Neuronal stem cell (in vitro differentiated cells): ENCODE results near the gene AGK.

Experiments
- DNase-seq: peaks from one replicate; pipeline ENCODE4 v3.0.0-alpha.2; 2013; ENCODE audit warnings: low spot score
- H2AFZ ChIP-seq: one replicate; pipeline ENCODE4 v1.6.1; 2013; ENCODE audit warnings: mild to moderate bottlenecking, low read length, inconsistent platforms
- H2AK5ac ChIP-seq: 2 replicates; pipeline ENCODE4 v1.6.1; 2013; ENCODE audit warnings: low read depth, mild to moderate bottlenecking, inconsistent platforms, low read length, moderate library complexity, mixed read lengths
- H2BK120ac ChIP-seq: 2 replicates; pipeline ENCODE4 v1.6.1; 2013; ENCODE audit warnings: low read depth, mild to moderate bottlenecking, inconsistent platforms, low read length, moderate library complexity, mixed read lengths
- H2BK12ac ChIP-seq: one replicate; pipeline ENCODE4 v1.6.1; 2013; ENCODE audit warnings: low read length, inconsistent platforms
- H2BK15ac ChIP-seq: 2 replicates; pipeline ENCODE4 v1.6.1; 2013; ENCODE audit warnings: mild to moderate bottlenecking, low read length, inconsistent platforms, mixed read lengths
- H2BK5ac ChIP-seq: one replicate; pipeline ENCODE4 v1.6.1; 2013; ENCODE audit warnings: inconsistent platforms, mild to moderate bottlenecking, low read length, moderate library complexity
- H3K14ac ChIP-seq: one replicate; pipeline ENCODE4 v1.6.1; 2013; ENCODE audit warnings: low read length, inconsistent platforms
- H3K18ac ChIP-seq: 2 replicates; pipeline ENCODE4 v1.6.1; 2013; ENCODE audit warnings: low read length, inconsistent platforms
- H3K23ac ChIP-seq: 2 replicates; pipeline ENCODE4 v1.6.1; 2013; ENCODE audit warnings: low read depth, mild to moderate bottlenecking, mixed read lengths, low read length, inconsistent platforms; ENCODE audit not compliant: poor library complexity
- H3K27ac ChIP-seq: replicated peaks from 3 replicates; pipeline ENCODE4 v1.5.1; 2013; ENCODE audit warnings: low read length, inconsistent platforms
- H3K27me3 ChIP-seq, 3 experiments: 2 replicates each; pipeline ENCODE4 v1.6.1; 2013; ENCODE audit warnings: low read length in 3 of 3, mild to moderate bottlenecking in 2 of 3, inconsistent platforms in 1 of 3, low read depth in 1 of 3, mixed read lengths in 1 of 3, moderate library complexity in 1 of 3; ENCODE audit not compliant: control insufficient read depth in 3 of 3, insufficient read depth in 3 of 3
- H3K36me3 ChIP-seq, 2 donors: replicated peaks in 1 of 2; 2 replicates each; pipeline ENCODE4 v1.6.1; 2013; ENCODE audit warnings: low read length in 2 of 2; ENCODE audit not compliant: control insufficient read depth in 2 of 2, insufficient read depth in 2 of 2
- H3K4ac ChIP-seq: 2 replicates; pipeline ENCODE4 v1.6.1; 2013; ENCODE audit warnings: inconsistent platforms, mild to moderate bottlenecking, low read length, moderate library complexity
- H3K4me1 ChIP-seq, 2 donors: 1 replicate in 1 of 2; 2 replicates in 1 of 2; pipeline ENCODE4 v1.6.1; 2013; ENCODE audit warnings: low read length in 2 of 2, low read depth in 1 of 2; ENCODE audit not compliant: control insufficient read depth in 2 of 2, insufficient read depth in 1 of 2
- H3K4me2 ChIP-seq: one replicate; pipeline ENCODE4 v1.6.1; 2013; ENCODE audit warnings: mild to moderate bottlenecking, low read length, inconsistent platforms; ENCODE audit not compliant: insufficient read depth, poor library complexity, severe bottlenecking
- H3K4me3 ChIP-seq, 2 donors: 2 replicates each; pipeline ENCODE4 v1.5.1; 2013; ENCODE audit warnings: low read length in 2 of 2, mild to moderate bottlenecking in 2 of 2, inconsistent platforms in 1 of 2, moderate library complexity in 1 of 2
- H3K79me1 ChIP-seq: one replicate; pipeline ENCODE4 v1.6.1; 2013; ENCODE audit warnings: low read depth, mild to moderate bottlenecking, inconsistent platforms, low read length, moderate library complexity
- H3K9ac ChIP-seq: one replicate; pipeline ENCODE4 v1.6.1; 2013; ENCODE audit warnings: mild to moderate bottlenecking, low read depth, low read length, inconsistent platforms; ENCODE audit not compliant: poor library complexity
- H3K9me3 ChIP-seq, 2 donors: replicated peaks in 1 of 2; 2 replicates each; pipeline versions ENCODE3 to v1.6.1; 2013; ENCODE audit warnings: low read length in 2 of 2, mild to moderate bottlenecking in 2 of 2, inconsistent platforms in 1 of 2, low read depth in 1 of 2, mixed read lengths in 1 of 2, moderate library complexity in 1 of 2; ENCODE audit not compliant: control insufficient read depth in 2 of 2, insufficient read depth in 1 of 2
- H4K8ac ChIP-seq: one replicate; pipeline ENCODE4 v1.6.1; 2013; ENCODE audit warnings: low read depth, mild to moderate bottlenecking, inconsistent platforms, low read length, moderate library complexity
- H4K91ac ChIP-seq: one replicate; pipeline ENCODE4 v1.6.1; 2013; ENCODE audit warnings: low read length, low read depth, mild to moderate bottlenecking, inconsistent platforms; ENCODE audit not compliant: poor library complexity
- WGBS, 2 donors: extraction: QIAGEN DNeasy Blood & Tissue Kit; methylation state at CpG; one replicate each; pipeline ENCODE4 v1.1.7; 2013; ENCODE audit warnings: missing lambda C conversion rate in 2 of 2, mixed read lengths in 1 of 2; ENCODE audit not compliant: insufficient read length in 2 of 2, insufficient replicate concordance in 1 of 2; ENCODE audit errors: extremely low coverage in 2 of 2; 5-methylcytosine and 5-hydroxymethylcytosine counted together

The AGK gene

GRCh38 chr7:141693082-141693481 is 141.9 kb downstream of the AGK start:
- H2BK15ac ChIP-seq: no peak overlapping the region
- no peak overlapping the region for H2AFZ ChIP-seq
- H3K9ac ChIP-seq: no peak overlapping the region
- no peaks in the 10 kb centered on the region for H3K36me3 ChIP-seq
- H2BK12ac ChIP-seq: no peak overlapping the region
- H3K27ac ChIP-seq: no peak overlapping the region
- no peaks in the 10 kb centered on the region for H3K79me1 ChIP-seq
- no peak overlapping the region for H3K18ac ChIP-seq
- no peak overlapping the region for H4K8ac ChIP-seq
- H3K4ac ChIP-seq: no peak overlapping the region
- no peak overlapping the region for H3K14ac ChIP-seq
- H3K4me1 ChIP-seq: peaks cover 0 to 4% of the 10 kb centered on the region in 2 donors
- H3K4me3 ChIP-seq: no peak overlapping the region
- H2AK5ac ChIP-seq: no peak overlapping the region
- H3K4me2 ChIP-seq: no peak overlapping the region
- WGBS, 2 donors: no CpG with 5 or more reads among the region's 3 CpGs
- H3K27me3 ChIP-seq: no peaks in the 10 kb centered on the region
- no peak for DNase-seq
- no peaks in the 10 kb centered on the region for H3K9me3 ChIP-seq
- no peak overlapping the region for H2BK5ac ChIP-seq
- H4K91ac ChIP-seq: no peak overlapping the region
- H3K23ac ChIP-seq: no peak overlapping the region
- H2BK120ac ChIP-seq: no peak overlapping the region

- H2BK120ac ChIP-seq: no peak overlapping the region
- H3K18ac ChIP-seq: no peak overlapping the region
- WGBS, 2 donors: no CpG with 5 or more reads among the region's 6 CpGs
- H4K91ac ChIP-seq: no peak overlapping the region
- H3K9me3 ChIP-seq: no peaks in the 10 kb centered on the region
- H3K4ac ChIP-seq: no peak overlapping the region
- no peak overlapping the region for H4K8ac ChIP-seq
- H3K4me2 ChIP-seq: no peak overlapping the region
- no peak overlapping the region for H3K23ac ChIP-seq
- H2BK5ac ChIP-seq: no peak overlapping the region
- peaks cover 6 to 8% of the 10 kb centered on the region in 2 donors for H3K4me1 ChIP-seq
- H3K79me1 ChIP-seq: no peaks in the 10 kb centered on the region
- no peak overlapping the region for H2AFZ ChIP-seq
- no peak overlapping the region for H2AK5ac ChIP-seq
- no peak overlapping the region for H2BK15ac ChIP-seq
- no peak overlapping the region for H3K27ac ChIP-seq
- no peak for DNase-seq
- H3K14ac ChIP-seq: no peak overlapping the region
- peaks cover 0 to 2% (median 0%) of the 10 kb centered on the region in 3 experiments for H3K27me3 ChIP-seq
- H2BK12ac ChIP-seq: no peak overlapping the region
- H3K4me3 ChIP-seq: no peak overlapping the region
- H3K9ac ChIP-seq: no peak overlapping the region
- no peaks in the 10 kb centered on the region for H3K36me3 ChIP-seq
Observed at GRCh38 chr7:141695803-141696289, 144.6 kb downstream of the AGK start.

GRCh38 chr7:141696348-141696747 is 145.1 kb downstream of the AGK start:
- H3K9ac ChIP-seq: no peak overlapping the region
- H3K14ac ChIP-seq: no peak overlapping the region
- H3K23ac ChIP-seq: no peak overlapping the region
- H3K4me1 ChIP-seq: peaks cover 8% of the 10 kb centered on the region in 2 donors
- H3K4ac ChIP-seq: no peak overlapping the region
- no CpG with 5 or more reads among the region's 2 CpGs for WGBS, 2 donors
- no peak overlapping the region for H2AK5ac ChIP-seq
- H3K27ac ChIP-seq: no peak overlapping the region
- no peak overlapping the region for H3K18ac ChIP-seq
- no peak overlapping the region for H2BK12ac ChIP-seq
- H3K9me3 ChIP-seq: no peaks in the 10 kb centered on the region
- H4K8ac ChIP-seq: no peak overlapping the region
- H2AFZ ChIP-seq: no peak overlapping the region
- H3K4me3 ChIP-seq: no peak overlapping the region
- H3K36me3 ChIP-seq: no peaks in the 10 kb centered on the region
- H2BK15ac ChIP-seq: no peak overlapping the region
- H2BK5ac ChIP-seq: no peak overlapping the region
- no peaks in the 10 kb centered on the region for H3K79me1 ChIP-seq
- H4K91ac ChIP-seq: no peak overlapping the region
- H3K4me2 ChIP-seq: no peak overlapping the region
- H2BK120ac ChIP-seq: no peak overlapping the region
- no peak for DNase-seq
- H3K27me3 ChIP-seq: peaks cover 0 to 5% (median 0%) of the 10 kb centered on the region in 3 experiments

- H3K27me3 ChIP-seq: peaks cover 0 to 7% (median 0%) of the 10 kb centered on the region in 3 experiments
- no CpG with 5 or more reads among the region's 10 CpGs for WGBS, 2 donors
Observed at GRCh38 chr7:141697211-141697871, 146.1 kb downstream of the AGK start.

More at GRCh38 chr7:141697211-141697871, 146.1 kb downstream of the AGK start:
- H3K4me3 ChIP-seq: no peak overlapping the region
- H4K8ac ChIP-seq: no peak overlapping the region
- H3K18ac ChIP-seq: no peak overlapping the region
- H3K14ac ChIP-seq: no peak overlapping the region
- no peak overlapping the region for H2BK12ac ChIP-seq
- no peak overlapping the region for H3K4ac ChIP-seq
- H2BK15ac ChIP-seq: no peak overlapping the region
- H3K36me3 ChIP-seq: no peaks in the 10 kb centered on the region
- H2BK120ac ChIP-seq: no peak overlapping the region
- H3K9me3 ChIP-seq: no peaks in the 10 kb centered on the region
- no peak overlapping the region for H3K4me2 ChIP-seq
- H4K91ac ChIP-seq: no peak overlapping the region
- no peak overlapping the region for H3K27ac ChIP-seq
- H3K4me1 ChIP-seq: peaks cover 10% of the 10 kb centered on the region in 2 donors
- no peak overlapping the region for H3K23ac ChIP-seq
- no peak overlapping the region for H2AFZ ChIP-seq
- no peak overlapping the region for H2BK5ac ChIP-seq
- H3K9ac ChIP-seq: no peak overlapping the region
- no peaks in the 10 kb centered on the region for H3K79me1 ChIP-seq
- H2AK5ac ChIP-seq: no peak overlapping the region
- no peak for DNase-seq
